ENCODE results near the gene MINK1.

GRCh38 chr17:4806777-4807604 is 26.1 kb upstream of the MINK1 start, which contains the start of gene PLD2:
- TF ChIP-seq CTCF (IDR thresholded peaks at IDR 0.05; ENCODE audit: insufficient read depth, low read length), result no peak
- no peak for TF ChIP-seq SPI1 (IDR thresholded peaks at IDR 0.05; ENCODE audit: borderline replicate concordance, low read depth)
- no peak for TF ChIP-seq POLR2AphosphoS5 (IDR thresholded peaks at IDR 0.05; ENCODE audit: low read depth)
- no peak for TF ChIP-seq REST (IDR thresholded peaks at IDR 0.05; ENCODE audit: insufficient replicate concordance, low read depth)
- no peak for TF ChIP-seq GABPA (IDR thresholded peaks at IDR 0.05; ENCODE audit: low read depth)
